CD4-positive, alpha-beta memory T cell (primary cell): ENCODE measurements around the gene MTIF2. TPM values are rescaled to one million over a fixed set of nuclear protein-coding genes. Genes with fewer than 3 reads are reported as not detected.
A peak's percentile ranks its signal among the peaks of the same experiment; 100 is the strongest.

ENCODE experiments used
- CTCF ChIA-PET: fragments of 350-600 bp; sonication (Branson Sonifier 250); formaldehyde crosslinking; loops from one replicate; lab custom pipeline; 2021; ENCODE audit warnings: inconsistent platforms; ENCODE audit not compliant: partially characterized antibody; lab: Charles Lee
- POLR2A ChIA-PET: fragments of 350-600 bp; sonication (Branson Sonifier 250); formaldehyde crosslinking; loops from one replicate; lab custom pipeline; 2021; ENCODE audit not compliant: partially characterized antibody; lab: Charles Lee
- DNase-seq, 5 donors: peaks; one replicate each; pipeline versions ENCODE4 v3.0.0 to v3.0.0-alpha.2; 2020 to 2022; ENCODE audit warnings: mixed read lengths in 1 of 5
- H3K27ac ChIP-seq: one replicate; pipeline ENCODE4 v1.7.0; 2013; ENCODE audit warnings: low read depth, low read length
- H3K27me3 ChIP-seq: 2 replicates; pipeline ENCODE4 v1.7.0; 2013; ENCODE audit warnings: mild to moderate bottlenecking, low read length, moderate library complexity; ENCODE audit not compliant: insufficient read depth
- H3K36me3 ChIP-seq: 2 replicates; pipeline ENCODE4 v1.7.0; 2013; ENCODE audit warnings: mild to moderate bottlenecking, low read length, moderate library complexity; ENCODE audit not compliant: insufficient read depth
- H3K4me1 ChIP-seq: 2 replicates; pipeline ENCODE4 v1.7.0; 2013; ENCODE audit warnings: mild to moderate bottlenecking, low read length, moderate library complexity; ENCODE audit not compliant: insufficient read depth
- H3K4me3 ChIP-seq, 2 donors: one replicate each; pipeline ENCODE4 v1.7.0; 2013; ENCODE audit warnings: low read length in 2 of 2, mild to moderate bottlenecking in 1 of 2
- H3K9me3 ChIP-seq, 2 donors: one replicate each; pipeline ENCODE4 v1.7.0; 2013; ENCODE audit warnings: low read length in 2 of 2, control low read depth in 1 of 2; ENCODE audit not compliant: control insufficient read depth in 1 of 2
- H3K27ac Mint-ChIP-seq, 7 donors: one replicate each; pipeline ENCODE4 v1.8.0; 2020 to 2021; ENCODE audit warnings: mixed read lengths in 7 of 7, mild to moderate bottlenecking in 6 of 7, inconsistent platforms in 3 of 7, moderate library complexity in 3 of 7
- H3K27me3 Mint-ChIP-seq, 2 donors: one replicate each; pipeline ENCODE4 v1.8.0; 2020 to 2021; ENCODE audit warnings: mixed read lengths in 2 of 2
- H3K36me3 Mint-ChIP-seq, 2 donors: one replicate each; pipeline ENCODE4 v1.8.0; 2020 to 2021; ENCODE audit warnings: mixed read lengths in 2 of 2, inconsistent platforms in 1 of 2, mild to moderate bottlenecking in 1 of 2
- H3K4me1 Mint-ChIP-seq, 4 donors: one replicate each; pipeline ENCODE4 v1.8.0; 2020 to 2021; ENCODE audit warnings: mixed read lengths in 4 of 4, mild to moderate bottlenecking in 1 of 4
- H3K4me3 Mint-ChIP-seq, 8 donors: one replicate each; pipeline ENCODE4 v1.8.0; 2020 to 2021; ENCODE audit warnings: mixed read lengths in 8 of 8, mild to moderate bottlenecking in 7 of 8, moderate library complexity in 6 of 8, inconsistent platforms in 3 of 8
- H3K9me3 Mint-ChIP-seq, 8 donors: one replicate each; pipeline ENCODE4 v1.8.0; 2020 to 2021; ENCODE audit warnings: mixed read lengths in 8 of 8, mild to moderate bottlenecking in 5 of 8, inconsistent platforms in 3 of 8, moderate library complexity in 1 of 8
- intact Hi-C: fragments of 100-400 bp; cut with micrococcal nuclease; formaldehyde crosslinking; loops from one replicate; pipeline ENCODE4 v1.15.1; 2023
- polyA plus RNA-seq, 2 donors: library from polyadenylated mRNA; unstranded; fragments of 300-500 nt; fragmentation: Illumina TruSeq; gene quantifications; one replicate each; pipeline ENCODE4 v1.2.3, GENCODE V29; 2021
- total RNA-seq, 2 experiments: library from RNA; stranded (reverse); gene quantifications; one replicate each; pipeline ENCODE4 v1.2.3, GENCODE V29; 2021

The MTIF2 gene
- total and polyA plus RNA-seq, 4 experiments from 2014 or later, result 11.7 to 38.6 (median 25.4) TPM

GRCh38 chr2:55232863-55233657, 36.0 kb downstream of the MTIF2 start:
- Mint-ChIP-seq H3K4me3 (peak overlapping the region; percentile 92 to 100 (median 100)), H3K9me3 (no peaks in the 10 kb centered on the region), H3K27ac (peak overlapping the region; percentile 94 to 100 (median 98)), H3K36me3 (peaks cover 21 to 47% of the 10 kb centered on the region in 2 donors), H3K4me1 (peaks cover 41 to 69% (median 56%) of the 10 kb centered on the region in 4 donors), H3K27me3 (no peaks in the 10 kb centered on the region)
- CTCF ChIA-PET, result interaction anchor here (0.9 to 1.4 kb wide), 6 partner anchors 10 to 185 kb away, joined by 3 to 12 read pairs (median 4); partner anchors contain the start of gene RTN4
- peaks cover 44% of the 10 kb centered on the region for H3K4me1 ChIP-seq
- H3K9me3 ChIP-seq, result no peaks in the 10 kb centered on the region
- intact Hi-C loops, result loop anchor here (1.0 to 10.0 kb wide), 10 partner anchors 10 to 668 kb away; partner anchors contain the start of genes CFAP36, EML6, MTIF2 and PPP4R3B
- DNase-seq, result peak; percentile 60 to 84 (median 64)
- POLR2A ChIA-PET, result interaction anchor here (0.7 to 1.6 kb wide), 20 partner anchors 10 to 385 kb away, joined by 3 to 60 read pairs (median 6); partner anchors contain the start of genes CCDC88A, CFAP36, MTIF2 and PPP4R3B
- peaks cover 31% of the 10 kb centered on the region for H3K36me3 ChIP-seq
- H3K4me3 ChIP-seq, result peak overlapping the region; percentile 82 to 98
- H3K27ac ChIP-seq, result peak overlapping the region; percentile 97
- H3K27me3 ChIP-seq, result no peaks in the 10 kb centered on the region

- peaks cover 46 to 75% (median 62%) of the 10 kb centered on the region in 4 donors for H3K4me1 Mint-ChIP-seq
- no peaks in the 10 kb centered on the region for H3K9me3 Mint-ChIP-seq
- intact Hi-C loops, result loop anchor here (1.0 to 10.0 kb wide), 10 partner anchors 9 to 667 kb away; partner anchors contain the start of genes CFAP36, EML6, MTIF2 and PPP4R3B
- ChIA-PET POLR2A (interaction anchor here (0.6 to 1.6 kb wide), 21 partner anchors 9 to 386 kb away, joined by 3 to 60 read pairs (median 5); partner anchors contain the start of genes CCDC88A, CFAP36, MTIF2 and PPP4R3B), CTCF (interaction anchor here (0.9 to 1.4 kb wide), 6 partner anchors 9 to 184 kb away, joined by 3 to 12 read pairs (median 4); partner anchors contain the start of gene RTN4)
- H3K9me3 ChIP-seq, result no peaks in the 10 kb centered on the region
- peaks cover 31% of the 10 kb centered on the region for H3K36me3 ChIP-seq
- DNase-seq, result peak; percentile 92 to 96 (median 94)
- peak within 1 kb of the TSS; percentile 82 to 98 for H3K4me3 ChIP-seq
- H3K4me3 Mint-ChIP-seq, result peak within 1 kb of the TSS; percentile 92 to 100 (median 100)
- H3K27me3 ChIP-seq, result no peaks in the 10 kb centered on the region
- peak within 1 kb of the TSS; percentile 94 to 100 (median 98) for H3K27ac Mint-ChIP-seq
- no peaks in the 10 kb centered on the region for H3K27me3 Mint-ChIP-seq
- peak within 1 kb of the TSS; percentile 97 for H3K27ac ChIP-seq
- peaks cover 21 to 47% of the 10 kb centered on the region in 2 donors for H3K36me3 Mint-ChIP-seq
- peaks cover 52% of the 10 kb centered on the region for H3K4me1 ChIP-seq
These were observed 36.8 kb downstream of the MTIF2 start, which contains the start of the genes CLHC1 and RPS27A for GRCh38 chr2:55232084-55232862. Gene CLHC1, minus strand, starts transcription at chr2:55232293. Its CDS starts 9,882 bp downstream, at chr2:55222411. Gene RPS27A, plus strand, starts transcription at chr2:55232688. Its CDS starts 137 bp downstream, at chr2:55232825.

DNA sequence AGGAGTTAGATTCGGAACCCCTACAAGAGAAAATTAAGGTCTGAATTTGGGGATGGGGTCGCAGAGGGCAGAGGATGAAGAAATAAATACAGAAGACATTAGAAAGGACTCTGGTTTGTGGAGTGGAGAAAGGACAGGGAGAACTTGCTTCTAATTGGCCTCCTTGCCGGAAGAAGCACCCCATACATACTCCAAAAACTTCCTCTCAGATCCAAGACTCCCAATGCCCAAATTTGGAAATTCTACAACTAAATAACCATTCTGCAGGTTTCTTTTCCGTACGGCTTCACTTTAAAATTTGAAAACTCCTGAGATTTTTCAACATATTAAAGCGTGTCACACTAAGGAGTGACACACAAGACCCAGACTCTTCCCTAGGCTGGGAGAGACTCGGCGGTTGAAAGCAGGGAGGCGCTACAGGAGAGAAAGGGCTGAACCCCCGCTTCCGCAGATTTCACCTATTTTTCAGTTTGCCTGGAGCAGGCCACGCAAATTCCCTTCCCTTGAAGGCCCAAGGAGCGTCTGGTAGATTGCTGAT, 37.4 kb downstream of the MTIF2 start:
- H3K36me3 ChIP-seq, result peaks cover 31% of the 10 kb centered on the region
- H3K4me1 ChIP-seq, result peaks cover 57% of the 10 kb centered on the region
- Mint-ChIP-seq H3K4me1 (peaks cover 47 to 78% (median 65%) of the 10 kb centered on the region in 4 donors), H3K27me3 (no peaks in the 10 kb centered on the region), H3K4me3 (peak overlapping the region; percentile 92 to 100 (median 100)), H3K36me3 (peaks cover 21 to 44% of the 10 kb centered on the region in 2 donors), H3K27ac (peak overlapping the region; percentile 94 to 100 (median 98)), H3K9me3 (no peaks in the 10 kb centered on the region)
- peak overlapping the region; percentile 97 for H3K27ac ChIP-seq
- DNase-seq, result no peak
- intact Hi-C loops, result loop anchor here (1.0 to 10.0 kb wide), 10 partner anchors 8 to 667 kb away; partner anchors contain the start of genes CFAP36, EML6, MTIF2 and PPP4R3B
- no peaks in the 10 kb centered on the region for H3K9me3 ChIP-seq
- ChIA-PET CTCF (interaction anchor here (0.7 kb wide), 1 partner anchor 119 kb away, joined by 3 read pairs; no protein-coding TSS in a partner anchor), POLR2A (interaction anchor here (0.6 to 1.6 kb wide), 2 partner anchors 181 to 287 kb away, joined by 6 to 43 read pairs; partner anchors contain the start of gene RTN4)
- H3K4me3 ChIP-seq, result peak overlapping the region; percentile 82 to 98
- no peaks in the 10 kb centered on the region for H3K27me3 ChIP-seq

- Mint-ChIP-seq H3K27me3 (no peaks in the 10 kb centered on the region), H3K4me1 (peaks cover 47 to 77% (median 63%) of the 10 kb centered on the region in 4 donors), H3K4me3 (peak overlapping the region; percentile 43 to 100 (median 99)), H3K36me3 (peaks cover 19 to 35% of the 10 kb centered on the region in 2 donors), H3K9me3 (no peaks in the 10 kb centered on the region), H3K27ac (peak overlapping the region; percentile 1 to 97 (median 53))
- ChIA-PET POLR2A (no interaction called here), CTCF (no interaction called here)
- intact Hi-C loops, result loop anchor here (5.0 to 10.0 kb wide), 2 partner anchors 52 to 666 kb away; no protein-coding TSS in a partner anchor
- DNase-seq, result no peak
- no peak overlapping the region for H3K4me3 ChIP-seq
- H3K27me3 ChIP-seq, result no peaks in the 10 kb centered on the region
- no peaks in the 10 kb centered on the region for H3K9me3 ChIP-seq
- H3K36me3 ChIP-seq, result peaks cover 20% of the 10 kb centered on the region
- no peak overlapping the region for H3K27ac ChIP-seq
- H3K4me1 ChIP-seq, result peaks cover 55% of the 10 kb centered on the region
These were observed 38.5 kb downstream of the MTIF2 start for GRCh38 chr2:55230551-55230950.

DNA sequence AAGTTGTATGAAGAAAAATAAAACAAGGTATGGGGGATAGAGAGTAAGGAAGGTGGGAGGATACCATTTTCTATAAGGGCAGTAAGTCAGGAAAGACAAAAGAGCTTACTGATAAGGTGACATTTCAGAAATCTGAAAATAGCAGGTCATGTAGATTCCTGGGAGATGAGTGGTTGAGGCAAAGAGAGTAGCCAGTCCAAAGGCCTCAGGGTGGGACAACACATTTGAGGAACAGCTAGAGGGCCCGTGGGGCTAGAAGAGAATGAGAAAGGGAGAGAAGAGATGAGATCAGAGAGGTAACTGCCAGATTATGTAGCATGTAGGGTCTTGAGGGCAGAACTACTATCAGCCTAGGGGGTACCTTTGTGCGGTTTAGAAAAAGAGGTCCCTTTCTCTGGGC, 39.8 kb downstream of the MTIF2 start:
- peaks cover 7% of the 10 kb centered on the region for H3K36me3 ChIP-seq
- Mint-ChIP-seq H3K27me3 (no peaks in the 10 kb centered on the region), H3K27ac (peak overlapping the region in 5 of 7 donors; percentile 11 to 56 (median 20)), H3K36me3 (peaks cover 9 to 22% of the 10 kb centered on the region in 2 donors), H3K9me3 (no peaks in the 10 kb centered on the region), H3K4me3 (peak overlapping the region in 2 of 8 donors; percentile 52 to 64), H3K4me1 (peaks cover 38 to 68% (median 53%) of the 10 kb centered on the region in 4 donors)
- no peak for DNase-seq
- H3K9me3 ChIP-seq, result no peaks in the 10 kb centered on the region
- ChIA-PET POLR2A (no interaction called here), CTCF (no interaction called here)
- H3K4me3 ChIP-seq, result no peak overlapping the region
- intact Hi-C loops, result no loop called here
- no peaks in the 10 kb centered on the region for H3K27me3 ChIP-seq
- no peak overlapping the region for H3K27ac ChIP-seq
- peaks cover 42% of the 10 kb centered on the region for H3K4me1 ChIP-seq

DNA sequence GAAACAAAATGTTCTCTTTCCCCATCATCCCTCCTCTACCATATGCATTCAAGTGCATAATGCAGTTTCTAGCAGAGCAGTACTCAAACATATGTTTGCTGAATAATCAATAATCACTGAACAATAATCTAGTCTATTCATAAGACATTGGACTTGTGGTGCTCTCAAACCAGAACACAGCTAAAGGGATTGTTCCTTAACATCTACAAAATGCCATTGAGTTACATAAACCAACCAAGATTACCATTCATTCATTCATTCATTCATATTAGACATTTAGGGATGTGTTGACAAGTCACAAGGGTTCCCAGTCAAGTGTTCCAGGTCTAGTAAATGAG, 40.8 kb downstream of the MTIF2 start:
- ChIA-PET CTCF (interaction anchor here (2.0 kb wide), 1 partner anchor 178 kb away, joined by 9 read pairs; the partner anchor contains the start of gene RTN4), POLR2A (no interaction called here)
- Mint-ChIP-seq H3K27me3 (no peaks in the 10 kb centered on the region), H3K9me3 (no peaks in the 10 kb centered on the region), H3K27ac (peak overlapping the region; percentile 5 to 94 (median 89)), H3K4me1 (peaks cover 34 to 59% (median 45%) of the 10 kb centered on the region in 4 donors), H3K36me3 (peaks cover 3 to 13% of the 10 kb centered on the region in 2 donors), H3K4me3 (peak overlapping the region in 6 of 8 donors; percentile 4 to 79 (median 63))
- Histone ChIP-seq H3K27me3 (no peaks in the 10 kb centered on the region), H3K27ac (no peak overlapping the region), H3K4me1 (peaks cover 31% of the 10 kb centered on the region), H3K9me3 (no peaks in the 10 kb centered on the region), H3K4me3 (peak overlapping the region; percentile 0 to 7), H3K36me3 (no peaks in the 10 kb centered on the region)
- intact Hi-C loops, result no loop called here
- DNase-seq, result no peak
